RPMI7951 (cell line): ENCODE data around the gene KLHL33. TPM values are rescaled to one million over a fixed set of nuclear protein-coding genes. Genes with fewer than 3 reads are reported as not detected.
A peak's percentile ranks its signal among the peaks of the same experiment; 100 is the strongest.

ENCODE experiments used
- DNase-seq: peaks from one replicate; pipeline ENCODE4 v3.0.0-alpha.2; 2012; ENCODE audit warnings: low read depth
- total RNA-seq: library from RNA; depleted of rRNA; stranded (reverse); fragments of >200 nt; shearing (Covaris generic); gene quantifications from 2 replicates; pipeline ENCODE4 v1.2.3, GENCODE V29; 2014

The KLHL33 gene
- total RNA-seq, 1 experiment from 2014 or later, result not detected

DNA sequence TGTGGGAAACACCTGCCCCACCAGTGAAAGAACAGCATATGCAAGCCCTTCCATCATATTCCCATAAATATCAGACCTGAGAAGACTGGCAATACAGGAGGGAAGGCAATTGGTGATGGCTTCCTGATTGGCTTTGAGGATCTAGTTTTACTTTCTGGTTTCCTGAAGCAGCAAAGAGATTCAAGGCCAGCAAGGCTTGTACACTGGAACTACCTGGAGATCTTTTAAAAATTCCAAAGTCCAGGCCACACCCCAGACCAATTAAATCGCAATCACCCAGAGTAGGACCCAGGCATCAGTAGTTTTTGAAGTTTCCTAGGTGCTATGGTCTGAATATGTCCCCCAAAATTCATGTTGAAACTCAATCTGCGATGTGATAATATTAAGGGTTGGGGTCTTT is 19.7 kb downstream of the KLHL33 start:
- no peak for DNase-seq

DNA sequence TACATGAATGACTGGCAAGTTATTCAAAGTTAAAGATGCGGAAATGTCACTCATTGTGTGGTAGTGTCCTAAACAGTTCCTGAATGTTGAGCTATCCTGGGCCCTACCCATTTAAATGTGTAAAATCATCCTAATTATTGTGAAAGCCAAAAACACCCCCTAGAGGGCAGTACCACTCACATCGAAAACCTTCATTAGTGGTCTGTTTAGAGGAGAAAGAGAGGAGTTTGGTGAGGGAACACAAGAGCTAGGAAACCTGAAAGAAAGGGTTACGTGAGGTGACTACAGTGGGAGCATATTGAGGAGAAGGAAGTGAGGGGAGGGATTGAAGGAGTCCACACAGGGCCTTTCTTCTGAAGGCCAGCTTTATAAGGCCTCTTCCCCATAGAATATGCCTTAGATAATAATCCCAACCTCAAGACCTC is 20.2 kb downstream of the KLHL33 start:
- DNase-seq, result peak; percentile 59

- DNase-seq, result peak; percentile 14
These were observed 22.3 kb downstream of the KLHL33 start for GRCh38 chr14:20413744-20414082.

DNA sequence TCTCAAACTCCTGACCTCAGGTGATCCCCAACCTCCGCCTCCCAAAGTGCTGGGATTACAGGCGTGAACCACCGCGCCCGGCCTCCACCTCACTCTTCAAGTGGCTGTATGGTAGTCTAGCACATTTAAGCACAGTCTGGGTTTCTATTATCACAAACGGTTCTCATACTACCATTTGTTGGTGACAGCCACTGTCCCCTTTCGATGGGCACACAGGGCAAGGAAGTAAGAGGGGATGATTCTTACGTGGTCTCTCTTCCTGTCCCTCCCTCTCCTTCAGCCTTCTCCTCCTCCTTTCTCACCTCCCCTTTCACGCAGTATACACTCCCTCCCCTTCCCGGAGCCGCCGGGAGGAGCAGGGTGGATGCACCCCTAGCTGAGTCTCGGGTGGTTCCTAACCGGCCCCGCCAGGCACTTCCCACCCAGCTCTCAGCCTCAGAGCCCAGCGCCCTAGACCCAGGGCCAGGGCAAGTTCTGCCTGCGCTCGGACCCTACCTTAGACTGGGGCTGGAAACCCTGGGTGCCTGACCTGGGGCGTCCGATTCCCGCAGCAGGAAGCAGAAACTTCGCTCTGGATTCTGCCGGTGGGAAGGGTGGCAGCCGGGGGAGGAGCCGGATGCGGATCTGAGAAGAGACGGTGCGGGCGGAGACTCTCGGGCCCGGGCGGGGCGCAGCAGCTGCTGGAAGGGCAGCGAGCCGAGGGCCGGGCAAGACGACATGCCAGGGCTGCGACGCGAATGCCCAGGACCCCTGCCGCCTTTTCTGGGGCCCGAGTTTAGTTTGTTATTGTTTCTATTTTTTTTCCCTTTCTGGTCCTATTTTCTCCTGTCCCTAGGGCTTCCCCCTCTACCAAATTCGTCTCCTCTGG is 22.9 kb downstream of the KLHL33 start, which contains the start of gene TEP1:
TSS of gene TEP1 (minus strand) at position 626 of the 868 bp plus-strand sequence. CDS start 5,062 bp downstream, outside the sequence.
- peak; percentile 83 for DNase-seq

DNA sequence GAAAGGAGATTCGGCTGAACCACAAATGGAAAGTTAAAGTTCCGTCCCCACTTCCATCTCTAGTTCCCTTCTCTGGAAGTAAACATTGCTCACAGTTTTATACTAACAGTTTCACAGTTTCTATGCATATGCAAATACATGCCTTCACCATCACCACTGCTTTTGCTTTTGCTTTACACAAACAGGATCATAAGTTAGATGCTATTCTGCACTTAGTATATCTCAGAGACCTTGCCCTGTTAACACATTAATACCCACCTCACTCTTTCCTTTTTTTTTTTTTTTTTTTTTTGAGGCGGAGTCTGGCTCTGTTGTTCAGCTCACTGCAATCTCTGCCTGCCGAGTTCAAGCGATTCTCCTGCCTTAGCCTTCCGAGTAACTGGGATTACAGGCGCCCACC is 23.6 kb downstream of the KLHL33 start:
- DNase-seq, result peak; percentile 2

- DNase-seq, result peak; percentile 11
These were observed 26.7 kb downstream of the KLHL33 start for GRCh38 chr14:20409226-20409625.

- DNase-seq, result no peak
These were observed 32.4 kb downstream of the KLHL33 start for GRCh38 chr14:20403521-20403920.

DNA sequence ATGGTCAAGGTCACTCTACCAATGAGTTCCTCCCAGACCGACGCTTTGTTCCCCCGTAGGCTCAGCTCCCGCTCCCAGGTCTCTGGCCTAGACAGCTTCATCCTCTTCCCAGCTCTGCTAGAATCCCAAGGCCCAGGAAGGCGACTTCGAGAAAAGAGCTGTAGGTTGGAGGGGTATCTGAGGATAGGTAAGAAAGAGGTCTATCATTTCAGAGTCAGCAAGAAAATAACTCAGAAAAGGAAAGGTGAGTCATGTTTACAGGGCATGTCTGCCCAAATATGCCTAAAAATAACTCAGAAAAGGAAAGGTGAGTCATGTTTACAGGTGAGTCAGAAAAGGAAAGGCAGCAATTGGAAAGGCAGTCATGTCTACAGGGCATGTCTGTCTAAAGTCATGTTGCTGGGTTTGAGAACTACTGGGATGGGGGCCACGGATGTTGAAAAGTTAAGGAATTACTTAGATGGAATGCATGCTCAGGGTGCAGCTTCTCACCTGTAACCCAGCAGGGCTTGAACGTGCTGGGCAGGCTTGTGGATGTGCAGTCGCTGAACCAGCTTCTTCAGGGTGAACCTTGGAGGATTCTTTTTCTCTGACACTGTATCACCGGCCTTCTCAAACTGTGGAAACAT is 34.9 kb downstream of the KLHL33 start:
- no peak for DNase-seq

GRCh38 chr14:20400589-20400964 is 35.4 kb downstream of the KLHL33 start:
- no peak for DNase-seq

GRCh38 chr14:20397511-20397910 is 38.5 kb downstream of the KLHL33 start:
- no peak for DNase-seq

GRCh38 chr14:20391505-20391904 is 44.5 kb downstream of the KLHL33 start:
- no peak for DNase-seq

DNA sequence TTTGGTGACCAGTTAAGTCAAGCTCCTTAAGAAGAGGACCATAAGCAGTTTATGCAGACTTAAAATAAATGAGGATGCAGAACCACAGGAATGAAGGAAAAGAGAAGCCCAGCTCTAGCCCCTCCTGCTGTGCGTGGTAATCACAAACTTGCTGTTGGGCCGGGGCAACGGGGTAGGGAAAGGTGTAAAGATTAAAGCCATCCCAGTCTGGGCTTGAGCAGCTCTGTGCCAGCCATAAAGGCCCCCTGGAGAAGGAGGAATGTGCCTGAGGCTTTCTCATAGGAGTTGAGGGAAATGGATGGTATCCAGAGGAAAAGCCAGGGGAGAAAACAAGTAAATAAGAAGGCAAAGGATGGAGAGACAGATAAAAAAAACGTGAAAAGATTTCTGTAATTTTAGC is 47.8 kb downstream of the KLHL33 start:
- no peak for DNase-seq

GRCh38 chr14:20387576-20387975 is 48.4 kb downstream of the KLHL33 start:
- no peak for DNase-seq

GRCh38 chr14:20386276-20386855 is 49.6 kb downstream of the KLHL33 start:
- no peak for DNase-seq

- DNase-seq, result no peak
These were observed 51.1 kb downstream of the KLHL33 start for GRCh38 chr14:20384886-20385285.

GRCh38 chr14:20384321-20384720 is 51.6 kb downstream of the KLHL33 start:
- DNase-seq, result no peak

DNA sequence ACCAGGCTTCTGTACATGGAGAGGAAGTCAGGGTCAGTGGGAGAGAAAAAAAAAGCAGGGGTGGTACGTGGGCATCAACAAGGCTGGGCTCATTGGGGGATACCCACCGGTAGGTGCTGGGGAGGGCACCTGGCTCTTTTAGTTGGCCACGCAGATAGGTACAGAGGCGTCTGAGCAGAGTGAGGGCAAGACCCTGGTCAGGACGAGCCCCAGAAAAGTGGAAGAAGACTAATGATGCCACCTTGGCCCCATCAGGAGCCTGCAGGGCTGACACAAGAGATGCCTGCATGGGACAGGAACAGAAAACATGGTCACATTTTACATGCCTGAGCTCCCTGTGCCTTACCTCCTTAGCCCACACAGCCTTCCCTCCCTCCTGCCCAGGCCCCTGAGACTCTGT is 52.3 kb downstream of the KLHL33 start:
- DNase-seq, result no peak

GRCh38 chr14:20383032-20383431 is 52.9 kb downstream of the KLHL33 start:
- no peak for DNase-seq

GRCh38 chr14:20382526-20382925 is 53.4 kb downstream of the KLHL33 start:
- no peak for DNase-seq

DNA sequence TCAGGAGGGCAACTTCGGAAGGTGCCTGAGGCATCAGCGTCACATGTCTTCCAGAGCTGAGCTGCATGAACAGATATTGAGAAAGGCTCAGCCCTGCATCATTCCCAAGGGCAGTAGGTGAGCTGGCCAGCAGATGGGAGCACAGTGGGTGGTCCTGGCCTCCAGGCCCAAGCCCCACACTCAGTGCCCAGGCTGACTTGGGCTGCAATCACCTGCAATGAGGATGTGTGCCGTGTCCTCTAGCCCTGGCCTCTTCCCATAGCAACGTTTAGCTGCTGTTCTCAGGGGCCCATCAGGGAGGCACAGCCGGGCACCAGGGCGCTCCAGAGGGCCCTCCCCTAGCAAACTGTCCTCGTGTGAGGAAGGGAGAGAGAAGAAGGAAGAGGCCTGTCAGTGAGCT is 54.6 kb downstream of the KLHL33 start:
- no peak for DNase-seq

- no peak for DNase-seq
These were observed 55.3 kb downstream of the KLHL33 start for GRCh38 chr14:20380681-20381080.

GRCh38 chr14:20379743-20380142 is 56.2 kb downstream of the KLHL33 start:
- DNase-seq, result no peak

DNA sequence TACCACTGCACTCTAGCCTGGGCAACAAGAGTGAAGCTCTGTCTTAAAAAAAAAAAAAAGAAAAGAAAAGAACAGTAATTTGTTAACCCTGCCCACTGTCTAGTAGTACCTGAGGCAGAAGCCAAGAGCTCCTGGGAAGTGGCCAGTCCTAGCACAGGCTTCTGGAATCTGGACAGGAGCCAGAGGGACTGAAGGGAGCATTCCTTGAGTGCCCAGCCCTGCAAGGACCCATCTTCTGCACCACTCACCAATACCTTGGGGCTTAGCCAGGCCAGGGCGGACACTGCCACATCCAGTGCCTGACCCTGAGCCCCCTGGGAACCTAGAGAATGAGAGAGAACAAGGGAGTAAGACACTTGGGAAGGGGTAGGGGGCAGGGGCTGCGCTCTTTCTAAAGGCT is 58.8 kb downstream of the KLHL33 start:
- no peak for DNase-seq
